B cell (primary cell): ENCODE measurements around the gene LHX6. TPM values are rescaled to one million over a fixed set of nuclear protein-coding genes. Genes with fewer than 3 reads are reported as not detected.
A peak's percentile ranks its signal among the peaks of the same experiment; 100 is the strongest.

ENCODE experiments used
- ATAC-seq: fragments of 200-7000 bp; cut with Tn5 transposase; one replicate; pipeline ENCODE4 v1.10.0; 2021; ENCODE audit warnings: low read depth, mild to moderate bottlenecking, moderate number of reproducible peaks, moderate library complexity
- CTCF ChIA-PET: fragments of 350-600 bp; sonication (Branson Sonifier 250); formaldehyde crosslinking; loops from one replicate; lab custom pipeline; 2021; ENCODE audit warnings: antibody characterized with exemption, inconsistent platforms; lab: Charles Lee
- POLR2A ChIA-PET: fragments of 350-600 bp; sonication (Branson Sonifier 250); formaldehyde crosslinking; loops from one replicate; lab custom pipeline; 2021; ENCODE audit warnings: antibody characterized with exemption; lab: Charles Lee
- DNase-seq: peaks from one replicate; pipeline ENCODE4 v3.0.0; 2013
- H2AFZ ChIP-seq: 2 replicates; pipeline ENCODE4 v1.6.1; 2012; ENCODE audit warnings: mild to moderate bottlenecking, low read depth, low read length; ENCODE audit not compliant: insufficient read depth, poor library complexity, severe bottlenecking
- H3K27ac ChIP-seq, 2 donors: 1 replicate in 1 of 2; 2 replicates in 1 of 2; pipeline ENCODE4 v1.5.1; 2012 to 2013; ENCODE audit warnings: low read length in 2 of 2, mild to moderate bottlenecking in 2 of 2, moderate library complexity in 1 of 2
- H3K27me3 ChIP-seq, 4 experiments: fragments of 200-600 bp in 1 of 4; sonication (generic) in 1 of 4; replicated peaks in 1 of 4; 1 replicate in 2 of 4; 2 replicates in 2 of 4; pipeline versions ENCODE4 v1.6.1 to v1.7.0; 2013 to 2016; ENCODE audit warnings: low read length in 3 of 4, mild to moderate bottlenecking in 2 of 4, mixed read lengths in 1 of 4, moderate library complexity in 1 of 4; ENCODE audit not compliant: insufficient read depth in 4 of 4, control insufficient read depth in 3 of 4; ENCODE audit errors: control extremely low read depth in 1 of 4
- H3K36me3 ChIP-seq, 2 experiments: replicated peaks in 1 of 2; 1 replicate in 1 of 2; 2 replicates in 1 of 2; pipeline versions ENCODE4 v1.6.1 to v1.7.1; 2013; ENCODE audit warnings: low read length in 1 of 2; ENCODE audit not compliant: insufficient read depth in 2 of 2, control insufficient read depth in 1 of 2; ENCODE audit errors: control extremely low read depth in 1 of 2, extremely low read depth in 1 of 2
- H3K4me1 ChIP-seq, 2 donors: fragments of 200-600 bp in 1 of 2; sonication (generic) in 1 of 2; 1 replicate in 1 of 2; 2 replicates in 1 of 2; pipeline versions ENCODE4 v1.5.1 to v1.6.1; 2013 to 2017; ENCODE audit warnings: low read length in 2 of 2; ENCODE audit not compliant: control insufficient read depth in 2 of 2, insufficient read depth in 2 of 2
- H3K4me2 ChIP-seq: replicated peaks from 2 replicates; pipeline ENCODE3; 2012; ENCODE audit warnings: mild to moderate bottlenecking, low read depth, low read length; ENCODE audit not compliant: poor library complexity, severe bottlenecking
- H3K4me3 ChIP-seq, 5 experiments: fragments of 200-600 bp in 1 of 5; sonication (generic) in 1 of 5; 1 replicate in 3 of 5; 2 replicates in 2 of 5; pipeline versions ENCODE4 v1.5.1 to v1.7.0; 2011 to 2016; ENCODE audit warnings: low read length in 4 of 5, mild to moderate bottlenecking in 4 of 5, low read depth in 2 of 5, control low read depth in 1 of 5, moderate library complexity in 1 of 5; ENCODE audit not compliant: insufficient read depth in 1 of 5; ENCODE audit errors: control extremely low read depth in 1 of 5, extremely low read depth in 1 of 5
- H3K79me2 ChIP-seq: fragments of 200-600 bp; sonication (generic); one replicate; pipeline ENCODE4 v1.6.0; 2016; ENCODE audit warnings: low read length; ENCODE audit not compliant: control insufficient read depth, insufficient read depth
- H3K9ac ChIP-seq: fragments of 200-600 bp; sonication (generic); 2 replicates; pipeline ENCODE4 v1.6.1; 2017; ENCODE audit warnings: mild to moderate bottlenecking, low read length, moderate library complexity
- H3K9me3 ChIP-seq, 3 donors: one replicate each; pipeline versions ENCODE4 v1.6.1 to v1.7.1; 2013; ENCODE audit warnings: low read length in 2 of 3; ENCODE audit not compliant: control insufficient read depth in 2 of 3, insufficient read depth in 1 of 3; ENCODE audit errors: control extremely low read depth in 1 of 3
- H4K20me1 ChIP-seq: 2 replicates; pipeline ENCODE4 v1.6.0; 2012; ENCODE audit warnings: mild to moderate bottlenecking, low read length; ENCODE audit not compliant: insufficient read depth, control insufficient read depth, poor library complexity, severe bottlenecking
- H3K27ac Mint-ChIP-seq: one replicate; pipeline ENCODE4 v1.8.0; 2021; ENCODE audit warnings: mixed read lengths
- H3K27me3 Mint-ChIP-seq: one replicate; pipeline ENCODE4 v1.8.0; 2021; ENCODE audit warnings: mixed read lengths
- H3K4me1 Mint-ChIP-seq: one replicate; pipeline ENCODE4 v1.8.0; 2021; ENCODE audit warnings: mixed read lengths
- H3K4me3 Mint-ChIP-seq: one replicate; pipeline ENCODE4 v1.8.0; 2021; ENCODE audit warnings: mixed read lengths
- H3K9me3 Mint-ChIP-seq: one replicate; pipeline ENCODE4 v1.8.0; 2022; ENCODE audit warnings: mixed read lengths; ENCODE audit not compliant: insufficient read depth
- CTCF ChIP-seq: fragments of 200-600 bp; IDR thresholded peaks from one replicate; pipeline ENCODE4 v1.8.0; 2022; ENCODE audit warnings: antibody characterized with exemption, mild to moderate bottlenecking
- EZH2 ChIP-seq: IDR thresholded peaks from 2 replicates; pipeline ENCODE4 v1.6.1; 2012; ENCODE audit warnings: borderline replicate concordance, low read depth, mild to moderate bottlenecking, moderate library complexity, low read length; ENCODE audit not compliant: insufficient read depth, poor library complexity, severe bottlenecking
- WGBS: methylation state at CpG from one replicate; pipeline ENCODE4 v1.1.5; 2013; ENCODE audit warnings: missing lambda C conversion rate; ENCODE audit not compliant: insufficient coverage; 5-methylcytosine and 5-hydroxymethylcytosine counted together
- intact Hi-C: fragments of 100-400 bp; cut with micrococcal nuclease; formaldehyde crosslinking; loops from one replicate; pipeline ENCODE4 v1.10.0; 2022
- polyA plus RNA-seq: library from polyadenylated mRNA; depleted of rRNA; stranded (reverse); fragments of >200 nt; gene quantifications from 2 replicates; pipeline ENCODE4 v1.2.3, GENCODE V29; 2012
- total RNA-seq, 2 donors: library from RNA; stranded (reverse); fragments of 120-200 nt in 1 of 2; gene quantifications; 1 replicate in 1 of 2; 2 replicates in 1 of 2; pipeline versions ENCODE4 v1.2.3 to v1.2.4, GENCODE V29; 2013 to 2022

Gene LHX6
- total and polyA plus RNA-seq, 2 donors (not counting 1 experiment from before 2014, with no cell fraction given) = 0.03 TPM; not detected in 1

GRCh38 chr9:122220673-122221182 lies 8.0 kb downstream of the LHX6 start:
- H3K27me3 ChIP-seq = peaks cover 0 to 80% (median 52%) of the 10 kb centered on the region in 4 experiments
- intact Hi-C loops = no loop called here
- H3K79me2 ChIP-seq = no peaks in the 10 kb centered on the region
- Mint-ChIP-seq H3K4me1 (peaks cover 32% of the 10 kb centered on the region), H3K4me3 (no peak overlapping the region), H3K27me3 (peaks cover 85% of the 10 kb centered on the region), H3K27ac (no peak overlapping the region), H3K9me3 (no peaks in the 10 kb centered on the region)
- peaks cover 33 to 38% of the 10 kb centered on the region in 2 donors for H3K4me1 ChIP-seq
- H3K4me3 ChIP-seq = no peak overlapping the region
- H3K4me2 ChIP-seq = peak overlapping the region; percentile 35
- H4K20me1 ChIP-seq = no peaks in the 10 kb centered on the region
- no peak for TF ChIP-seq EZH2
- no peak for TF ChIP-seq CTCF
- whole genome bisulfite sequencing = 70% methylated on average over 8 of the region's 18 CpGs
- no peak overlapping the region for H3K27ac ChIP-seq
- no peaks in the 10 kb centered on the region for H3K36me3 ChIP-seq
- ATAC-seq (no peak), DNase-seq (no peak)
- CTCF ChIA-PET = no interaction called here
- POLR2A ChIA-PET = no interaction called here
- no peak overlapping the region for H2AFZ ChIP-seq
- no peak overlapping the region for H3K9ac ChIP-seq
- H3K9me3 ChIP-seq = peaks cover 0 to 24% (median 0%) of the 10 kb centered on the region in 3 donors

- H2AFZ ChIP-seq = peak overlapping the region; percentile 36
- H4K20me1 ChIP-seq = no peaks in the 10 kb centered on the region
- TF ChIP-seq CTCF (no peak), EZH2 (no peak)
- peak overlapping the region; percentile 80 for H3K4me2 ChIP-seq
- peaks cover 0 to 24% (median 0%) of the 10 kb centered on the region in 3 donors for H3K9me3 ChIP-seq
- peak overlapping the region; percentile 80 for H3K4me3 Mint-ChIP-seq
- peaks cover 32% of the 10 kb centered on the region for H3K4me1 Mint-ChIP-seq
- peak overlapping the region; percentile 56 for H3K9ac ChIP-seq
- DNase-seq = peak; percentile 43
- intact Hi-C loops = no loop called here
- H3K4me3 ChIP-seq = peak overlapping the region in 2 of 5 experiments; percentile 35 to 37
- no peak overlapping the region for H3K27ac ChIP-seq
- no peak for ATAC-seq
- no peaks in the 10 kb centered on the region for H3K9me3 Mint-ChIP-seq
- H3K27me3 Mint-ChIP-seq = peaks cover 88% of the 10 kb centered on the region
- POLR2A ChIA-PET = no interaction called here
- peaks cover 0 to 83% (median 53%) of the 10 kb centered on the region in 4 experiments for H3K27me3 ChIP-seq
- H3K79me2 ChIP-seq = no peaks in the 10 kb centered on the region
- H3K4me1 ChIP-seq = peaks cover 33 to 38% of the 10 kb centered on the region in 2 donors
- CTCF ChIA-PET = no interaction called here
- H3K27ac Mint-ChIP-seq = no peak overlapping the region
- WGBS = 50% methylated on average over 57 of the region's 57 CpGs
- no peaks in the 10 kb centered on the region for H3K36me3 ChIP-seq
Measured at GRCh38 chr9:122219856-122220672, 8.7 kb downstream of the LHX6 start.
